Naive thymus-derived CD4-positive, alpha-beta T cell (primary cell): ENCODE data around the gene KCNQ2. TPM values are rescaled to one million over a fixed set of nuclear protein-coding genes. Genes with fewer than 3 reads are reported as not detected.

Experiments
- ATAC-seq: fragments of 150-1000 bp; cut with Tn5 transposase; 2 replicates; pipeline ENCODE4 v1.10.0; 2021; ENCODE audit warnings: mild to moderate bottlenecking, moderate library complexity
- CTCF ChIA-PET: fragments of 350-600 bp; sonication (Branson Sonifier 250); formaldehyde crosslinking; loops from one replicate; lab custom pipeline; 2021; ENCODE audit warnings: antibody characterized with exemption; lab: Charles Lee
- POLR2A ChIA-PET: fragments of 350-600 bp; sonication (Branson Sonifier 250); formaldehyde crosslinking; loops from one replicate; lab custom pipeline; 2021; ENCODE audit warnings: antibody characterized with exemption, inconsistent platforms; lab: Charles Lee
- DNase-seq, 9 donors: peaks; one replicate each; pipeline versions ENCODE4 v3.0.0 to v3.0.0-alpha.2; 2020 to 2022; ENCODE audit warnings: mixed read lengths in 1 of 9
- H3K27ac ChIP-seq: one replicate; pipeline ENCODE4 v1.7.0; 2013; ENCODE audit warnings: mild to moderate bottlenecking, low read depth, low read length, moderate library complexity
- H3K27me3 ChIP-seq, 2 donors: one replicate each; pipeline ENCODE4 v1.7.0; 2013; ENCODE audit warnings: low read length in 2 of 2, mild to moderate bottlenecking in 2 of 2, moderate library complexity in 2 of 2; ENCODE audit not compliant: control insufficient read depth in 2 of 2, insufficient read depth in 2 of 2
- H3K36me3 ChIP-seq, 3 experiments: 1 replicate in 2 of 3; 2 replicates in 1 of 3; pipeline ENCODE4 v1.7.0; 2013; ENCODE audit warnings: low read length in 3 of 3, mild to moderate bottlenecking in 3 of 3, moderate library complexity in 1 of 3; ENCODE audit not compliant: insufficient read depth in 3 of 3, control insufficient read depth in 2 of 3
- H3K4me1 ChIP-seq, 2 donors: one replicate each; pipeline ENCODE4 v1.7.0; 2013; ENCODE audit warnings: low read length in 2 of 2, mild to moderate bottlenecking in 2 of 2, moderate library complexity in 1 of 2; ENCODE audit not compliant: control insufficient read depth in 2 of 2, insufficient read depth in 2 of 2
- H3K4me3 ChIP-seq: 2 replicates; pipeline ENCODE4 v1.7.0; 2013; ENCODE audit warnings: mild to moderate bottlenecking, low read length
- H3K9me3 ChIP-seq, 3 experiments: 1 replicate in 2 of 3; 2 replicates in 1 of 3; pipeline ENCODE4 v1.7.0; 2013; ENCODE audit warnings: low read length in 3 of 3; ENCODE audit not compliant: control insufficient read depth in 2 of 3
- H3K27ac Mint-ChIP-seq, 9 donors: one replicate each; pipeline ENCODE4 v1.8.0; 2020 to 2022; ENCODE audit warnings: mixed read lengths in 9 of 9, mild to moderate bottlenecking in 8 of 9, moderate library complexity in 5 of 9, inconsistent platforms in 2 of 9
- H3K27me3 Mint-ChIP-seq, 5 donors: one replicate each; pipeline ENCODE4 v1.8.0; 2021 to 2022; ENCODE audit warnings: mixed read lengths in 5 of 5, mild to moderate bottlenecking in 1 of 5
- H3K36me3 Mint-ChIP-seq, 5 donors: one replicate each; pipeline ENCODE4 v1.8.0; 2020 to 2022; ENCODE audit warnings: mixed read lengths in 5 of 5, mild to moderate bottlenecking in 3 of 5, inconsistent platforms in 1 of 5
- H3K4me1 Mint-ChIP-seq, 7 donors: one replicate each; pipeline ENCODE4 v1.8.0; 2020 to 2022; ENCODE audit warnings: mixed read lengths in 7 of 7, mild to moderate bottlenecking in 3 of 7, inconsistent platforms in 1 of 7
- H3K4me3 Mint-ChIP-seq, 10 donors: one replicate each; pipeline ENCODE4 v1.8.0; 2020 to 2022; ENCODE audit warnings: mild to moderate bottlenecking in 10 of 10, mixed read lengths in 10 of 10, moderate library complexity in 6 of 10, inconsistent platforms in 2 of 10
- H3K9me3 Mint-ChIP-seq, 11 donors: one replicate each; pipeline ENCODE4 v1.8.0; 2020 to 2022; ENCODE audit warnings: mixed read lengths in 11 of 11, mild to moderate bottlenecking in 4 of 11, inconsistent platforms in 1 of 11, moderate library complexity in 1 of 11
- intact Hi-C, 2 donors: fragments of 100-400 bp; cut with micrococcal nuclease; formaldehyde crosslinking; loops; one replicate each; pipeline ENCODE4 v1.15.1; 2023
- polyA plus RNA-seq, 2 donors: library from polyadenylated mRNA; unstranded; fragments of 300-500 nt; fragmentation: Illumina TruSeq; gene quantifications; one replicate each; pipeline ENCODE4 v1.2.3, GENCODE V29; 2021
- total RNA-seq, 6 experiments: library from RNA in 5 of 6; stranded (reverse) in 5 of 6; gene quantifications; 1 replicate in 5 of 6; 2 replicates in 1 of 6; pipeline ENCODE4 v1.2.3 and lab custom pipeline; 2021 to 2026

KCNQ2 gene
- total and polyA plus RNA-seq, 7 experiments from 2014 or later, result 0.27 to 0.72 (median 0.30) TPM; not detected in 4

GRCh38 chr20:63473555-63474449 is 1.3 kb upstream of the KCNQ2 start:
- ATAC-seq, result no peak
- H3K27ac ChIP-seq, result no peak overlapping the region
- no peaks in the 10 kb centered on the region for H3K9me3 ChIP-seq
- no peak for DNase-seq
- Mint-ChIP-seq H3K9me3 (no peaks in the 10 kb centered on the region), H3K36me3 (no peaks in the 10 kb centered on the region), H3K27ac (no peak overlapping the region), H3K4me1 (peaks cover 0 to 13% (median 6%) of the 10 kb centered on the region in 7 donors), H3K4me3 (peak overlapping the region in 6 of 10 donors; percentile 6 to 54 (median 26)), H3K27me3 (peaks cover 16 to 51% (median 43%) of the 10 kb centered on the region in 5 donors)
- H3K4me3 ChIP-seq, result no peak overlapping the region
- POLR2A ChIA-PET, result interaction anchor here (0.5 kb wide), 1 partner anchor 468 kb away, joined by 3 read pairs; no protein-coding TSS in a partner anchor
- H3K36me3 ChIP-seq, result no peaks in the 10 kb centered on the region
- intact Hi-C loops, result no loop called here
- CTCF ChIA-PET, result no interaction called here
- no peaks in the 10 kb centered on the region for H3K4me1 ChIP-seq
- H3K27me3 ChIP-seq, result peaks cover 3 to 7% of the 10 kb centered on the region in 2 donors

DNA sequence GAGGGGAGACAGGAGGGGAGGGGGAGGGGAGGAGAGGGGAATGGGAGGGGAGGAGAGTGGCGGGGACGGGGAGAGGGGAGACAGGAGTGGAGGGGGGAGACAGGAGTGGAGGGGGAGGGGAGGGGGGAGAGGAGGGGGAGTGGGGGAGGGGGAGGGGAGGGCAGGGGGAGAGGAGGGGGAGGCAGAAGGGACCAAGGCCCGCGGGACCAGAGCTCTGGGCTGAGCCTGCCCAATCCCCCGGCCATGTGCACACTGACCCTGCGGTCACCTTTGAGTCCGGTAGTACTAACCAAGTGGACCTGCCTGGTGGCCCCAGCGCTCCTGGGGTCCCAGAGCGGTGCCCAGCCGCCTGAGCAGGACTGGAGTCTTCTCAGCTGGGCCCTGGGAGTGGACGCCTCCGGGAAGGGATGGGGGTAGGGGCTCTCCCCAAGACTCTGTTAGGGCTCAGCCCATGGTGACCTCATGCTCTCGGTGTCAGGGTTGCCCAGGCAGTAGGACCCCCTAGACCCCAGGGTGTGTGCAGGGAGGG is 471 bp upstream of the KCNQ2 start:
- Histone ChIP-seq H3K4me1 (no peaks in the 10 kb centered on the region), H3K27ac (no peak overlapping the region), H3K36me3 (no peaks in the 10 kb centered on the region), H3K4me3 (no peak overlapping the region), H3K27me3 (peaks cover 3 to 7% of the 10 kb centered on the region in 2 donors), H3K9me3 (no peaks in the 10 kb centered on the region)
- CTCF ChIA-PET, result no interaction called here
- DNase-seq, result no peak
- intact Hi-C loops, result no loop called here
- no peaks in the 10 kb centered on the region for H3K36me3 Mint-ChIP-seq
- POLR2A ChIA-PET, result no interaction called here
- no peaks in the 10 kb centered on the region for H3K9me3 Mint-ChIP-seq
- H3K27ac Mint-ChIP-seq, result no peak overlapping the region
- ATAC-seq, result no peak
- peaks cover 16 to 49% (median 42%) of the 10 kb centered on the region in 5 donors for H3K27me3 Mint-ChIP-seq
- H3K4me3 Mint-ChIP-seq, result peak overlapping the region in 2 of 10 donors; percentile 18 to 50
- H3K4me1 Mint-ChIP-seq, result peaks cover 0 to 13% (median 6%) of the 10 kb centered on the region in 7 donors

GRCh38 chr20:63471717-63471980 is 806 bp downstream of the KCNQ2 start:
- no peak for DNase-seq
- ChIA-PET POLR2A (no interaction called here), CTCF (no interaction called here)
- no peaks in the 10 kb centered on the region for H3K4me1 ChIP-seq
- Mint-ChIP-seq H3K27me3 (peaks cover 16 to 44% (median 34%) of the 10 kb centered on the region in 5 donors), H3K9me3 (no peaks in the 10 kb centered on the region), H3K4me3 (no peak overlapping the region), H3K27ac (no peak overlapping the region), H3K4me1 (peaks cover 0 to 9% (median 6%) of the 10 kb centered on the region in 7 donors), H3K36me3 (no peaks in the 10 kb centered on the region)
- H3K4me3 ChIP-seq, result no peak overlapping the region
- H3K9me3 ChIP-seq, result no peaks in the 10 kb centered on the region
- ATAC-seq, result no peak
- intact Hi-C loops, result no loop called here
- H3K36me3 ChIP-seq, result no peaks in the 10 kb centered on the region
- H3K27me3 ChIP-seq, result peaks cover 3 to 7% of the 10 kb centered on the region in 2 donors
- H3K27ac ChIP-seq, result no peak overlapping the region

DNA sequence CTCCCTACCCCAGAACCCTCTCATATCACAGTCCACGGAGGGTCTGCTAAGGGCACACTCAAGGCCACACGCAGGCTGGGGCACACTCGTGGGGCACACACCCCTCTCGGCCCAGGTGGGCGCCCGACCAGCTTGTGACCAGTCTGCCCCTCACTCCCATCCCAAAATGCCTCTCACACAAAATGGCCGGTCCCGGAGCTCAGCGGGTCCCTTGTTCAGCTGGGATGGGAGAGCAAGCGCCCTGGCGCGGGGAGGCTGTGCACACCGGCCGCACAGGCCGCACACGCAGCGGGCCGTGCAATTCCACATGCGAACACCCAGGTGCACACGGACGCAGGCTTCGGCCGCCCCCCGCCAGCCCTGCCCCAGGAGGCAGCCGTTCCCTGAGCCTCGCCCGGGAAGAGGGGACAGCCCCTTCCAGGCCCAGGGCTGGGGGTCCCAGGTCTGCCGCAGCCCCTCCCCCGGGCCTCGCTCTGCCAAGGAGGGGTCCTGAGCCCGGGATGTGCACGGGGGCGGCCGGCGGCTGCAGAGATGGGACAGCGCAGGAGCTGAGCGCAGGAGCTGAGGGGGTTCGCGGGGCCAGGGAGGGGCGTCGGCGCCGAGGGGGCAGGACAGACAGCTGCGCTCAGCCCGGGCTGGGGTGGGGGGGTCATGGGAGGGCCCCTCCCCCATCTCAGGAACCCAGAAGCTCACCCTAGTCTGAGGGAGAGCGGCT is 1.3 kb downstream of the KCNQ2 start:
- peaks cover 0 to 9% (median 6%) of the 10 kb centered on the region in 7 donors for H3K4me1 Mint-ChIP-seq
- Histone ChIP-seq H3K27me3 (peaks cover 3 to 7% of the 10 kb centered on the region in 2 donors), H3K27ac (no peak overlapping the region), H3K9me3 (no peaks in the 10 kb centered on the region), H3K4me1 (no peaks in the 10 kb centered on the region), H3K4me3 (no peak overlapping the region), H3K36me3 (no peaks in the 10 kb centered on the region)
- H3K27ac Mint-ChIP-seq, result no peak overlapping the region
- peaks cover 16 to 40% (median 30%) of the 10 kb centered on the region in 5 donors for H3K27me3 Mint-ChIP-seq
- DNase-seq (no peak), ATAC-seq (no peak)
- intact Hi-C loops, result no loop called here
- no peaks in the 10 kb centered on the region for H3K9me3 Mint-ChIP-seq
- H3K4me3 Mint-ChIP-seq, result peak overlapping the region in 2 of 10 donors; percentile 16 to 69
- H3K36me3 Mint-ChIP-seq, result no peaks in the 10 kb centered on the region
- CTCF ChIA-PET, result no interaction called here
- POLR2A ChIA-PET, result no interaction called here

- POLR2A ChIA-PET, result no interaction called here
These were observed 2.0 kb downstream of the KCNQ2 start for GRCh38 chr20:63470410-63470809.

DNA sequence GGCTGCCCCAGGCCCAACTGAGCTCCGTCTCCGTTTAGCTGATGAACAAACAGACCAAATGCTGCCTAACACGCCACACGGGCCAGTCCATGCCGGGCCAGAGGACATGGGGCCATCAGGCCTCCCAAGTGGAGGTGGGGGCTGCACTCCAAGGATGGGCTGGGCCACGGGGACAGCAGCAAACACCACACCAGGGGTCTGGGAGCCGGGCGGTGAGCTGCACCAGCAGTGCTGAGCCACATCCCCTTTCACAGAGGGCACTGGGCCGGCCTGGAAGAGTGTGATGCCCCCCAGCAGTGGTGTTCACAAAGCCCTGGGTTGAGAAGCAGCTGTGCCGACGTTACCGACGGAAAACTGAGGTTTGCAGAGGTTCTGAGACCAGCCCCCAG is 2.7 kb downstream of the KCNQ2 start:
- CTCF ChIA-PET, result no interaction called here
- peaks cover 0 to 9% (median 6%) of the 10 kb centered on the region in 7 donors for H3K4me1 Mint-ChIP-seq
- no peaks in the 10 kb centered on the region for H3K9me3 ChIP-seq
- intact Hi-C loops, result no loop called here
- H3K27me3 ChIP-seq, result peaks cover 3 to 7% of the 10 kb centered on the region in 2 donors
- ATAC-seq (no peak), DNase-seq (no peak)
- no peak overlapping the region for H3K4me3 ChIP-seq
- peaks cover 9 to 30% (median 23%) of the 10 kb centered on the region in 5 donors for H3K27me3 Mint-ChIP-seq
- no peak overlapping the region for H3K27ac Mint-ChIP-seq
- H3K27ac ChIP-seq, result no peak overlapping the region
- H3K4me3 Mint-ChIP-seq, result peak overlapping the region in 2 of 10 donors; percentile 20 to 69
- H3K4me1 ChIP-seq, result no peaks in the 10 kb centered on the region
- no peaks in the 10 kb centered on the region for H3K36me3 Mint-ChIP-seq
- POLR2A ChIA-PET, result no interaction called here
- no peaks in the 10 kb centered on the region for H3K36me3 ChIP-seq
- no peaks in the 10 kb centered on the region for H3K9me3 Mint-ChIP-seq

More at GRCh38 chr20:63470410-63470809, 2.0 kb downstream of the KCNQ2 start:
- Histone ChIP-seq H3K9me3 (no peaks in the 10 kb centered on the region), H3K4me3 (no peak overlapping the region), H3K4me1 (no peaks in the 10 kb centered on the region), H3K36me3 (no peaks in the 10 kb centered on the region), H3K27ac (no peak overlapping the region), H3K27me3 (peaks cover 3 to 7% of the 10 kb centered on the region in 2 donors)
- no peaks in the 10 kb centered on the region for H3K9me3 Mint-ChIP-seq
- DNase-seq, result no peak
- CTCF ChIA-PET, result no interaction called here
- peaks cover 15 to 33% (median 25%) of the 10 kb centered on the region in 5 donors for H3K27me3 Mint-ChIP-seq
- H3K4me3 Mint-ChIP-seq, result peak overlapping the region in 2 of 10 donors; percentile 25 to 69
- H3K4me1 Mint-ChIP-seq, result peaks cover 0 to 9% (median 6%) of the 10 kb centered on the region in 7 donors
- H3K27ac Mint-ChIP-seq, result no peak overlapping the region
- ATAC-seq, result no peak
- intact Hi-C loops, result no loop called here
- H3K36me3 Mint-ChIP-seq, result no peaks in the 10 kb centered on the region
